KOPT-K1 (cell line): ENCODE results near the gene PKDCC.

Experiments used
- H3K27ac ChIP-seq: fragments of 200-600 bp; sonication (generic); 2 replicates; pipeline ENCODE4 v1.5.1; 2016; ENCODE audit warnings: antibody characterized with exemption, mild to moderate bottlenecking, low read depth, low read length; ENCODE audit not compliant: poor library complexity, severe bottlenecking
- H3K36me3 ChIP-seq: fragments of 200-600 bp; sonication (generic); 2 replicates; pipeline ENCODE4 v1.5.1; 2017; ENCODE audit warnings: antibody characterized with exemption, mild to moderate bottlenecking, low read length, moderate library complexity; ENCODE audit not compliant: insufficient read depth
- H3K9me3 ChIP-seq: fragments of 200-600 bp; sonication (generic); 2 replicates; pipeline ENCODE4 v1.5.1; 2017; ENCODE audit warnings: antibody characterized with exemption, low read length, mild to moderate bottlenecking; ENCODE audit not compliant: insufficient read depth, poor library complexity, severe bottlenecking

Gene PKDCC

DNA sequence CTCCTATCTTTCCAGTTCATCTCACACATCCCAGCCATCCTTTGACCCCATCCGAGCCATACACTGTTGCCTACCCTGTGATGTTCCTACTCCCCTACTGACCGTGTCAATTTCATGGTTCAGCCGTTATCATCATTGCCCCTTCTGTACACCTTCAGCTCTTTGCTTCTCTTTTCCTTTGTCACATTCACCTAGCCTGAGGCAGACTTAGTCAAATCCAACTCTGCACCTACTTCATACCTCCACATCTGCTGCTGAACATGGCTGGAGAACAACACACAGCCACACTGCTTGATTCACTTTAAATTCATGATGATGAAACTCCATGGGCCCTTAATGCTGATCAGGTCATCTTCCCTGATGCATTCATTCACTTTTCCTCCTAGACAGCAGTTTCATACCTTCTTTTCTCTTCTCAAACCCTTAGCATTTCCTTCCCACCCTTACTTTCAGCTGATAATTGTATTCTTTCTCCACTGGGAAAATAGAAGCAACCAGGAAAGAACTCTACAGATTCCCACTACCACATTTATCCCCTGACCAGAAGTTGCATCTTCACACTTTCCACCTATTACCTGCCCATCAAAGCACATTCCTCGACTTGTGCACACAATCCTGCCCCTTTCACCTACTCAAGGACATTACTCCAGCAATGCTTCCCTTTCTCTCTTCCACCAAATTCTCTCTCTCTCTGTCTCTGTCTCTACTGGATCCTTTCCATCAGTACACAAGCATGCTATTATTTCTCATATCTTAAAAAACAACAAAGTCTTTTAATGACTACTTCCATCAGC is 59.6 kb downstream of the PKDCC start:
- no peak overlapping the region for H3K27ac ChIP-seq
- H3K36me3 ChIP-seq = no peaks in the 10 kb centered on the region
- H3K9me3 ChIP-seq = no peaks in the 10 kb centered on the region
